Activated B cell treated with CpG ODN at 0.5 μM for 24 hours (primary cell): Measurements from ENCODE around the gene BARX2. TPM values are rescaled to one million over a fixed set of nuclear protein-coding genes. Genes with fewer than 3 reads are reported as not detected.
"Not testable (repeated sequence)": the region's sequence is repeated elsewhere in the genome, so short reads cannot be mapped to it uniquely, and the experiment has no call there.

Source experiments
- ATAC-seq: fragments of 200-7000 bp; cut with Tn5 transposase; one replicate; pipeline ENCODE4 v1.10.0; 2021; ENCODE audit warnings: low read depth, mild to moderate bottlenecking, moderate library complexity
- CTCF ChIA-PET: fragments of 350-600 bp; sonication (Branson Sonifier 250); formaldehyde crosslinking; loops from one replicate; lab custom pipeline; 2021; ENCODE audit warnings: antibody characterized with exemption; lab: Charles Lee
- POLR2A ChIA-PET: fragments of 350-600 bp; sonication (Branson Sonifier 250); formaldehyde crosslinking; loops from one replicate; lab custom pipeline; 2021; ENCODE audit warnings: antibody characterized with exemption; lab: Charles Lee
- DNase-seq: peaks from one replicate; pipeline ENCODE4 v3.0.0; 2022
- H3K27ac Mint-ChIP-seq: one replicate; pipeline ENCODE4 v1.8.0; 2020; ENCODE audit warnings: mixed read lengths
- H3K27me3 Mint-ChIP-seq: one replicate; pipeline ENCODE4 v1.8.0; 2021; ENCODE audit warnings: mixed read lengths
- H3K36me3 Mint-ChIP-seq: one replicate; pipeline ENCODE4 v1.8.0; 2021; ENCODE audit warnings: low read depth, mixed read lengths
- H3K4me1 Mint-ChIP-seq: one replicate; pipeline ENCODE4 v1.8.0; 2021; ENCODE audit warnings: mixed read lengths
- H3K4me3 Mint-ChIP-seq: one replicate; pipeline ENCODE4 v1.8.0; 2020; ENCODE audit warnings: mild to moderate bottlenecking, mixed read lengths
- H3K9me3 Mint-ChIP-seq: one replicate; pipeline ENCODE4 v1.8.0; 2020; ENCODE audit warnings: mixed read lengths
- intact Hi-C: fragments of 100-400 bp; cut with micrococcal nuclease; formaldehyde crosslinking; loops from one replicate; pipeline ENCODE4 v1.15.1; 2024
- total RNA-seq: library from RNA; stranded (reverse); gene quantifications from 2 replicates; pipeline ENCODE4 v1.2.3, GENCODE V29; 2022
- TF ChIP-seq, protein P1 (sequence below): fragments of 200-600 bp; IDR thresholded peaks from one replicate; pipeline ENCODE4 v1.8.0; 2022; ENCODE audit warnings: antibody characterized with exemption, mild to moderate bottlenecking

The BARX2 gene
- not detected in 2 replicates for total RNA-seq

DNA sequence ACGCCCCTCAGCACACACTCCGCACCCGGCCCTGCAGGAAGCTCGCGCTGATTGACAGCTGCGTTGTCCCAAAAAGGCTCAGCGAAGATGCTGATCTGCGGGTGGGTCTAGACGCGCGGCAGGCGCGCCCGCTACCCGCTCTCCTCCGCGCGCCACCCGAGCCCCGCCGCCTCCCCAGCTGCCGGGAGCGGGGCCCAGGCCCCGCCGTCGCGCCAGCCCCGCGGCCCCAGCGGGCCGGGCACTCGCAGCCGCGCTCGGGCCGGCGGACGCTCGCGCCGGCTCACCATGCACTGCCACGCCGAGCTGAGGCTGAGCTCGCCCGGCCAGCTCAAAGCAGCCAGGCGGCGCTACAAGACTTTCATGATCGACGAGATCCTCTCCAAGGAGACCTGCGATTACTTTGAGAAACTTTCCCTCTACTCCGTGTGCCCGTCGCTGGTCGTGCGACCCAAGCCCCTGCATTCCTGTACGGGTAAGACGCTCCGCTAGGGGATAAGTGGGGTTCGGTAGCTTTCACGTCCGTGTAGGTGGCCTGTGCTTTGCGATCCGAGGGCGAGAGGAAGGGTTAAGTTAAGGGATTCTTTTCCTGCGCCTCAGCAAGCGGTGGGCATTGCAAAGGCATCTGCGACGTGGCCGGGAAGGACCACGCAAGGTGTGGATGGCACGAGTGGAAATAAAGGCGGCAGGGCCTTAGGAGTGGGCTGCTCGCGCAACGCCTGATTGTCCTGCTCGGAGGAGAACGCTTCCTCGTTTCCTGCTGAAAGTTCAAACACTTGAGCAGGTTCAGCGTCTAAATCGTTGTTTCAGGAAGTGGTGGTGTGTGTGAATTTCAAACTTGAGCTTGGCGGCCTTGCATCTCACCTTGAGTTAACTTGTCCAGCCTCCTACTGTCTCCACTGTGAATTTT, at the start of gene BARX2:
BARX2 (plus strand) TSS at position 98 of the 907 bp plus-strand sequence; CDS start at position 286, 188 bp downstream.
- no peaks in the 10 kb centered on the region for H3K36me3 Mint-ChIP-seq
- ATAC-seq: no peak
- POLR2A ChIA-PET: no interaction called here

GRCh38 chr11:129326921-129327320, 48.7 kb upstream of the BARX2 start:
- DNase-seq: no peak
- ChIA-PET CTCF (no interaction called here), POLR2A (no interaction called here)
- H3K4me1 Mint-ChIP-seq: peaks cover 1% of the 10 kb centered on the region
- H3K27ac Mint-ChIP-seq: no peak overlapping the region
- H3K36me3 Mint-ChIP-seq: no peaks in the 10 kb centered on the region
- no peak overlapping the region for H3K4me3 Mint-ChIP-seq
- ATAC-seq: no peak
- intact Hi-C loops: no loop called here
- TF ChIP-seq, protein P1, sequence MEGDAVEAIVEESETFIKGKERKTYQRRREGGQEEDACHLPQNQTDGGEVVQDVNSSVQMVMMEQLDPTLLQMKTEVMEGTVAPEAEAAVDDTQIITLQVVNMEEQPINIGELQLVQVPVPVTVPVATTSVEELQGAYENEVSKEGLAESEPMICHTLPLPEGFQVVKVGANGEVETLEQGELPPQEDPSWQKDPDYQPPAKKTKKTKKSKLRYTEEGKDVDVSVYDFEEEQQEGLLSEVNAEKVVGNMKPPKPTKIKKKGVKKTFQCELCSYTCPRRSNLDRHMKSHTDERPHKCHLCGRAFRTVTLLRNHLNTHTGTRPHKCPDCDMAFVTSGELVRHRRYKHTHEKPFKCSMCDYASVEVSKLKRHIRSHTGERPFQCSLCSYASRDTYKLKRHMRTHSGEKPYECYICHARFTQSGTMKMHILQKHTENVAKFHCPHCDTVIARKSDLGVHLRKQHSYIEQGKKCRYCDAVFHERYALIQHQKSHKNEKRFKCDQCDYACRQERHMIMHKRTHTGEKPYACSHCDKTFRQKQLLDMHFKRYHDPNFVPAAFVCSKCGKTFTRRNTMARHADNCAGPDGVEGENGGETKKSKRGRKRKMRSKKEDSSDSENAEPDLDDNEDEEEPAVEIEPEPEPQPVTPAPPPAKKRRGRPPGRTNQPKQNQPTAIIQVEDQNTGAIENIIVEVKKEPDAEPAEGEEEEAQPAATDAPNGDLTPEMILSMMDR: no peak
- H3K27me3 Mint-ChIP-seq: peaks cover 11% of the 10 kb centered on the region
- H3K9me3 Mint-ChIP-seq: no peaks in the 10 kb centered on the region

More for the DNA sequence above, at the start of gene BARX2:
- DNase-seq: no peak
- Mint-ChIP-seq H3K9me3 (no peaks in the 10 kb centered on the region), H3K4me1 (peaks cover 29% of the 10 kb centered on the region), H3K27ac (no peak within 1 kb of the TSS), H3K27me3 (peaks cover 64% of the 10 kb centered on the region), H3K4me3 (peak within 1 kb of the TSS; percentile 28)
- TF ChIP-seq, protein P1: no peak
- CTCF ChIA-PET: no interaction called here
- intact Hi-C loops: no loop called here

- H3K9me3 Mint-ChIP-seq, H3K4me3 Mint-ChIP-seq, intact Hi-C loops, H3K4me1 Mint-ChIP-seq, CTCF ChIA-PET, DNase-seq, H3K27ac Mint-ChIP-seq, POLR2A ChIA-PET, H3K36me3 Mint-ChIP-seq, ATAC-seq: not testable (repeated sequence)
- peaks cover 11% of the 10 kb centered on the region for H3K27me3 Mint-ChIP-seq
Measured at GRCh38 chr11:129327708-129328107, 47.9 kb upstream of the BARX2 start.

GRCh38 chr11:129328756-129329155, 46.9 kb upstream of the BARX2 start:
- DNase-seq (no peak), ATAC-seq (no peak)
- Mint-ChIP-seq H3K4me1 (peaks cover 2% of the 10 kb centered on the region), H3K9me3 (no peaks in the 10 kb centered on the region), H3K27ac (no peak overlapping the region), H3K36me3 (no peaks in the 10 kb centered on the region), H3K27me3 (peaks cover 8% of the 10 kb centered on the region), H3K4me3 (no peak overlapping the region)
- ChIA-PET POLR2A (no interaction called here), CTCF (no interaction called here)
- intact Hi-C loops: no loop called here
- TF ChIP-seq, protein P1: no peak

DNA sequence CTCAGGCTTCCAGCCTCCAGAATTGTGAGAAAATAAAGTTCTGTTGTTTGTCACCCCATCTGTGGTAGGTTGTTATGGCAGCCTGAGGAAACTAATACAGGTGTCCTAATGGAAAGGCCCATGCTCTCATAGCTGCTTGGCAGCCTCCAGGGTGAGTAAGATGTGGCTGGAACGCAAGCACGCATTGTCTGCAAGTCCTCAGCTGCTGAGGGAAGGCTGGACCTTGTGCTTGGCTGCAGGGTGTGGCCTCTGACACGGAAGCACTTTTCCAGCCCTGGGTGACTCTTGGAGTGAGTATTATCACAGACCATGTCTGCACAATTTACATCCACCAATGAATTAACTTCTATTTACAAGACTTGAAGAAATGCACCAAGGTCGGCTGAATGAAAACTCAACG, 44.4 kb upstream of the BARX2 start:
- intact Hi-C loops: no loop called here
- Mint-ChIP-seq H3K4me1 (peaks cover 2% of the 10 kb centered on the region), H3K9me3 (no peaks in the 10 kb centered on the region), H3K4me3 (no peak overlapping the region), H3K27me3 (no peaks in the 10 kb centered on the region), H3K36me3 (no peaks in the 10 kb centered on the region), H3K27ac (no peak overlapping the region)
- ATAC-seq: no peak
- ChIA-PET POLR2A (no interaction called here), CTCF (interaction anchor here (0.7 to 5.7 kb wide), 12 partner anchors 8 to 1174 kb away, joined by 3 to 48 read pairs (median 4); no protein-coding TSS in a partner anchor)
- TF ChIP-seq, protein P1: no peak
- DNase-seq: no peak
